Left ventricle myocardium inferior (tissue), 1 donor: ENCODE data around the gene ZNF268. TPM values are rescaled to one million over a fixed set of nuclear protein-coding genes. Genes with fewer than 3 reads are reported as not detected.

Experiments
- DNase-seq: peaks from one replicate; pipeline ENCODE4 v3.0.0-alpha.2; 2020
- H3K27ac ChIP-seq: fragments of 200-600 bp; replicated peaks from 2 replicates; pipeline ENCODE4 v1.8.0; 2021
- H3K27me3 ChIP-seq: fragments of 200-600 bp; 2 replicates; pipeline ENCODE4 v1.8.0; 2021; ENCODE audit warnings: low read depth
- H3K36me3 ChIP-seq: fragments of 200-600 bp; 2 replicates; pipeline ENCODE4 v1.8.0; 2021
- H3K4me1 ChIP-seq: fragments of 200-600 bp; 2 replicates; pipeline ENCODE4 v1.8.0; 2021
- H3K4me3 ChIP-seq: fragments of 200-600 bp; 2 replicates; pipeline ENCODE4 v1.8.0; 2021; ENCODE audit warnings: mild to moderate bottlenecking, moderate library complexity
- H3K9me3 ChIP-seq: fragments of 200-600 bp; replicated peaks from 2 replicates; pipeline ENCODE4 v1.8.0; 2021
- CTCF ChIP-seq: fragments of 200-600 bp; IDR thresholded peaks from 2 replicates; pipeline ENCODE4 v1.8.0; 2021; ENCODE audit warnings: antibody characterized with exemption, mild to moderate bottlenecking, borderline replicate concordance
- intact Hi-C: fragments of 100-400 bp; cut with micrococcal nuclease; formaldehyde crosslinking; loops from one replicate; pipeline ENCODE4 v1.11.0; 2022
- total RNA-seq: library from RNA; stranded (reverse); fragmentation: NEBNext Ultra II Directional; extraction: Animal tissue kit (Norgen Biotek cat#: 25700); gene quantifications from one replicate; pipeline ENCODE4 v1.2.1, GENCODE V29; 2021
- donor health status: DM: no; HTN: yes; CAD: no; lungs with severe emphysema.

Gene ZNF268
- total RNA-seq, 1 donor from 2014 or later, result 8.2 TPM

GRCh38 chr12:133227281-133227852, 46.1 kb downstream of the ZNF268 start:
- intact Hi-C loops, result no loop called here
- TF ChIP-seq CTCF, result no peak
- Histone ChIP-seq H3K27ac (no peak overlapping the region), H3K27me3 (no peaks in the 10 kb centered on the region), H3K9me3 (peaks cover 53% of the 10 kb centered on the region), H3K4me3 (no peak overlapping the region), H3K4me1 (no peaks in the 10 kb centered on the region), H3K36me3 (no peaks in the 10 kb centered on the region)
- no peak for DNase-seq

- peaks cover 12% of the 10 kb centered on the region for H3K27me3 ChIP-seq
- H3K4me3 ChIP-seq, result no peak overlapping the region
- H3K9me3 ChIP-seq, result peaks cover 39% of the 10 kb centered on the region
- DNase-seq, result no peak
- TF ChIP-seq CTCF, result no peak
- intact Hi-C loops, result no loop called here
- H3K36me3 ChIP-seq, result no peaks in the 10 kb centered on the region
- no peaks in the 10 kb centered on the region for H3K4me1 ChIP-seq
- H3K27ac ChIP-seq, result no peak overlapping the region
Observed at GRCh38 chr12:133231001-133231400, 49.7 kb downstream of the ZNF268 start.

- no peak for TF ChIP-seq CTCF
- intact Hi-C loops, result no loop called here
- Histone ChIP-seq H3K4me1 (no peaks in the 10 kb centered on the region), H3K4me3 (no peak overlapping the region), H3K27me3 (peaks cover 24% of the 10 kb centered on the region), H3K27ac (no peak overlapping the region), H3K36me3 (no peaks in the 10 kb centered on the region), H3K9me3 (peaks cover 30% of the 10 kb centered on the region)
- no peak for DNase-seq
Observed at GRCh38 chr12:133233006-133233405, 51.7 kb downstream of the ZNF268 start.

GRCh38 chr12:133233993-133234564, 52.8 kb downstream of the ZNF268 start:
- TF ChIP-seq CTCF, result no peak
- Histone ChIP-seq H3K27ac (no peak overlapping the region), H3K9me3 (peaks cover 24% of the 10 kb centered on the region), H3K4me1 (no peaks in the 10 kb centered on the region), H3K27me3 (peaks cover 30% of the 10 kb centered on the region), H3K4me3 (no peak overlapping the region), H3K36me3 (no peaks in the 10 kb centered on the region)
- DNase-seq, result no peak
- intact Hi-C loops, result no loop called here

- H3K27ac ChIP-seq, result no peak overlapping the region
- DNase-seq, result no peak
- no peaks in the 10 kb centered on the region for H3K36me3 ChIP-seq
- no peak overlapping the region for H3K4me3 ChIP-seq
- intact Hi-C loops, result no loop called here
- no peak for TF ChIP-seq CTCF
- H3K9me3 ChIP-seq, result peaks cover 18% of the 10 kb centered on the region
- no peaks in the 10 kb centered on the region for H3K4me1 ChIP-seq
- H3K27me3 ChIP-seq, result peaks cover 33% of the 10 kb centered on the region
Observed at GRCh38 chr12:133234971-133235370, 53.7 kb downstream of the ZNF268 start.
